Left forelimb (tissue), 1 donor: ENCODE data around the gene COL28A1.
A peak's percentile ranks its signal among the peaks of the same experiment; 100 is the strongest.
"Not testable (repeated sequence)": the region's sequence is repeated elsewhere in the genome, so short reads cannot be mapped to it uniquely, and the experiment has no call there.

ENCODE experiments used
- DNase-seq: peaks from one replicate; pipeline ENCODE4 v3.0.0-alpha.2; 2018; ENCODE audit warnings: low spot score

The COL28A1 gene

GRCh38 chr7:7464991-7465765 lies 70.5 kb downstream of the COL28A1 start:
- DNase-seq = not testable (repeated sequence)

- no peak for DNase-seq
These were observed 81.7 kb downstream of the COL28A1 start for GRCh38 chr7:7454000-7454399.

- DNase-seq = no peak
These were observed 83.0 kb downstream of the COL28A1 start for GRCh38 chr7:7452652-7453051.

DNA sequence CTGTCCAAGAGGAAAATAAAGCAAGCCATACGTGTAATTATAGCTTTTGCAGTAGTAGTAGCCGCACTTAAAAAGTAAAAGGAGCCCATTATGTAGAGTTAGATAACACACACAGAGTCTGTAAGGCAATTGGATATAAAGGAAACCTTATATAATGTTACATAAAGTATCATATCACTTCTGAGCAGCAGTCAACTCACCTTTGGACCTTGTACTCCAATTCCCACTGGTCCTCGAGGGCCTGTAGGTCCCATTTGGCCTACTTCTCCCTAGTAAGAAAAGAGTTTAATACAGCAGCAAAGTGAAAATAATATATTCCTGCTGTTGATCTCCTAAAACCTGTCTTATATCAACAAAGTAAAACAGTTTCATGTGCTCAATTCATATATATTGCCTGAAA lies 83.6 kb downstream of the COL28A1 start:
- DNase-seq = no peak

DNA sequence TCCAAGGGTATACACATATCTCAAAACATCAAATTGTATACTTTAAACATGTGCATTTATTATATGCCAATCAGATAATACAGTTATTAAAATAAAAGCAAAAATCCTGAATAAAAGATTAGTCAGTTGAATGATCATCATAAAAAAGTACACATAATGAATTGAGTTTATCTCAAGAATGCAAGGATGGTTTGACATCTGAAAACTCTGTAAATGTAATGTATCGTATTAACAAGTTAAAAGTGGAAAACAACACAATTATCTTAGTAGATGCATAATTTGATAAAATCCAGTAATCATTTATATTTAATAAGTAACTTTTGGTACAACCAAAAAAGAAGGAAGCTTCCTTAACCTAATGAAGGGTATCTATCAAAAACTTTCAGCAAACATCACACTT lies 86.6 kb downstream of the COL28A1 start:
- no peak for DNase-seq

DNA sequence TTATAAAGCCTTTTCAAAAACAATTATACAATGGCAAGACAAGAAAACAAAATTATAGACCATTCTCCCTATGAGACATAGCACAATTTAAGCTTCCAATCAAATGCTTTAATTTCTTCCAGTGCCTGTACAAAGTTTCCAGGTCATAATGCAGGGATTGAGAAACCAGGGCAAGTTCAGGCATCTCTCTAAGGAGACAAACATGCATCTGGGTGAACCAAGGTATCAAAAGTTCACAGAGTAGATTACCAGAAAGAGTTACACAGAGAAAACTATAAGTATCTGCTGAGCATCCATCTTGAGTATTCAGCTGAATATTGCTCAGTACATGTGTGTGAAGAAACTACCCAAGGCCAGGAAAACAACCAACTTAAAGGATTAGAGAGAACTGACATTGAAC lies 89.1 kb downstream of the COL28A1 start:
- no peak for DNase-seq

DNA sequence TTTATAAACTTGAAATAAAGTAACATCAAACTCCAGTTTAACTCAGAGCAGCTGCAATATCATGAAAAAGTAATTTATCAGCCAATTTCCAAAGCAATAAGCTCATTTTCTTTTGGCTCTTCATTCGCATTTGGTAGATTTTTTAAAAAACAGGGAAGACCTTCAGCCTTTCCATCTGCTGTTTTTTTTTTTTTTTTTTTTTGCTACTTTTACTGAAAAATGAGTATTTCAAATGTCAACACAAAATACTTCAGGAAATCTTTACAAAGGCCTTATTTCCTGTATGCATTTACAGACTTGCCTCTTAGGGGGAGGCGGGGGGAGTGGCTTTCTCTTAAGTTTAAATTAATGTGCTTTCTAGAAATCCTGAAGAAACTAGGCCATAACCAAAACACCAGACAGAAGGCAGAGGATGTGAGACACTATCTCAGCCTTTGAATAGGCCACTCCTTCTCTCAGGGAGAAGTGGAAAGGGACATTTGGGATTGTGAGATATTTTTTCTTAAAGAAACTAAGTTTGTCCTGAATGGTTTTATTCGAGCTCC lies 91.8 kb downstream of the COL28A1 start:
- DNase-seq = no peak

DNA sequence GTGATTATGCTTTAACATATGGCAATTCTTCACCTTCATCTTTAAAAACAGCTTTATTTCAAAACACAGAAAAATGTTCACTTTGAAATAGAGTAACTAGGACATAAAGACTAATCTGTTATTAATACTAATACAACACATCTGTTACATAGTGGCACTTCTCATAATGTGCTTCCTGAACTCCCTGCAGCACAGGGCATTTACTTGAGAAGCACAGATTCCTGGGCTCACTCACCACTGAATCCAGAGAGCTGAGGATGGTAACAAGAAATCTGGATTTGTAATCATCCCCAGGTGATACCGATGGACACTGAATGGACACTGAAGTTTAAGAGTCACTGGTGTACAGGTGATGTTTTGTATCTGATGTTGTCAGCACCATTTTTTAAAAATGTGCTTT lies 96.1 kb downstream of the COL28A1 start:
- no peak for DNase-seq

GRCh38 chr7:7438851-7439250 lies 96.8 kb downstream of the COL28A1 start:
- no peak for DNase-seq

GRCh38 chr7:7435978-7436377 lies 99.7 kb downstream of the COL28A1 start:
- no peak for DNase-seq

GRCh38 chr7:7434329-7434728 lies 101.3 kb downstream of the COL28A1 start:
- DNase-seq = no peak

DNA sequence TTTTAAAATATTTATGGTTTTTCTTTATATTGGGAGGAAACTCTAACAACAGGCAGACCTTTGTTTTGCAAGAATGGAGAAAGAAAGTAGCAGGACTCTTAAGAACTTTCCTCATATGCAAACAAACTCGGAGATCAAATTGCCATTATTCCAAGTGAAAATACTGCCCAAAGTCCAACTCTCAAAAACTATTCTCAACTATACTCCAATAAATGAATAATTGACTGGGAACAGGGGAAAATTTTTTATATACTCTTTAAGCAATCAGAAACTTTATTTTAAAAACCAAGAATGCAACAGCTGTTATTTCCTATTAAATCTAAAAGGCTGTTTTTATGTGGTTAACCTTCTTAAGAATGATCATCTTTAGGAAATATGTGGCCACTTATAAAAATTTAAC lies 101.9 kb downstream of the COL28A1 start:
- DNase-seq = no peak

DNA sequence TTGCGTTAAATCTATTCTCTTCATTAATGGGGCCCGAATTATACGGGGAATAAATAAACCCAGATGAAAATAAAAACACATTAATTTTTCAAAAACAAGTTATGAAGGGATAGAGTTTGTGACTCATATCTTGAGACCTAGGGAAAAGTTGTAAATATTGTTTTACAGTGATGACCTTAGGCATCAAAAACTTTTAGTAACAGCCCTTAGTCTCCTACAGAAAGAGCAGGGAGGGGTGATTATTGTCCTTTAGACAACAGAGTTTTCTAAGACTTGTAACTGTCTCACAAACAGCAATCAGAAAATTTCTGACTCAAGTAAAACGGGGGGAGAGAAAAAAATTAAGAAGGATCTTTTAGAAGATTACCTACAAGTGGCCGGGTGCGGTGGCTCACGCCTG lies 102.7 kb downstream of the COL28A1 start:
- DNase-seq = no peak

- no peak for DNase-seq
These were observed 106.9 kb downstream of the COL28A1 start for GRCh38 chr7:7428806-7429205.

- no peak for DNase-seq
These were observed 108.3 kb downstream of the COL28A1 start for GRCh38 chr7:7427363-7427762.

GRCh38 chr7:7426676-7427075 lies 109.0 kb downstream of the COL28A1 start:
- no peak for DNase-seq

GRCh38 chr7:7425321-7425720 lies 110.4 kb downstream of the COL28A1 start:
- no peak for DNase-seq

GRCh38 chr7:7424151-7424873 lies 111.4 kb downstream of the COL28A1 start:
- peak; percentile 76 for DNase-seq

DNA sequence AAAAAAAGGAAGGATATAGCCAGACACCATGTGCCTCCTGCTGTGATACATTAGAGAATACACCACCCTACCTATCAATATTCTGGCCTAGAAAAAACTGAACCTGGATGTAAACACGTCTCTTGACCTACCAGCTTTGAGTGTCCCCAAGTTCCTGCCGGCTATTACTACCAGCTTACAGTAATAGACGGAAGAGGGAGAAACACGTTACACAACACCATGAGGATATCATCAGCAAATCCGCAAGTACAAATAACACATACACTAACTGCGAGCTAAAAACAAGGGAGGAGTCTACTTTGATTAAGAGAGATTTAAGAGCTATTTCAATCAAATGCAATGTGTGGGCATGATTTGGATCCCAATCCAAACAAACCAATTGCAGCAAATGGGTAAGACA lies 113.0 kb downstream of the COL28A1 start:
- no peak for DNase-seq

- DNase-seq = no peak
These were observed 113.8 kb downstream of the COL28A1 start for GRCh38 chr7:7421826-7422225.

DNA sequence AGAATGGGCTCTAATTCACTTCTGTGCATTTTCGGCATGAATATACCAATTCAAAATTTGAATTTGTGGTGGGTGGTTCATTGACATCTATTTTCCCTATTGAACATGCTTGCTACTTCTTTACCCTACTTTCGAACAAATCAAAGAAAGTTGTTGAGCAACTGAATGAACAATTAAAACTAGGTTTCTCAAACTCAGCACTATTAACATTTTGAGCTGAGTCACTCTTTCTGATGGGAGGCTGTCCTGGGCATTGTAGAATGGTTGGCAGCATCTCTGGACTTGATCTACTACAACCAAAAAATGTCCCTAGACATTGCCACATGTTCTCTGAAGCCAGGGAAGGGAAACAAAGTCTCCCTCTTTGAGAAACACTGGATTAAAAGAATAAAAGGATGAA lies 116.7 kb downstream of the COL28A1 start:
- no peak for DNase-seq

- DNase-seq = no peak
These were observed 117.8 kb downstream of the COL28A1 start for GRCh38 chr7:7417851-7418250.

DNA sequence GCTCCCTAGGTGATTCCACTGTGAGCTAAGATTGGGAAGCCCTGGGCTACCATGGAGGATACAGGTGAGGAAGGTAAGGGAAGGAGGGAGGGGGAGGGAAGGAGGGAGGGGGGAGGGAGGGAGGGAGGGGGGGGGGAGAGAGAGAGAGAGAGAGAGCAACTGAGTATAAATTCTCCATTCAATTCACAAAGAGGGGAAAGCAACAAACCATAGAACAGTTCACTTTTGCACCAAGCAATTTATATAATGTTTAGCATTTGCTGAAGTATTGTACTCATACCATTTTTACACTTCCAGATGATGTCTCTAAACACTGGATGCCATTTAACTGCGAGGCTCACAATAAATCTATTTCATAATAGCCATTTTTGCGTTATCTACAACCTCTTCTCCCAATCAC lies 118.3 kb downstream of the COL28A1 start:
- DNase-seq = no peak
